DMS79 (cell line): ENCODE data around the gene XPO5.
A peak's percentile ranks its signal among the peaks of the same experiment; 100 is the strongest.

Experiments
- DNase-seq: peaks from one replicate; lab custom pipeline; 2025; lab: John Stamatoyannopoulos, UW

The XPO5 gene

GRCh38 chr6:43497689-43498088, 78.1 kb downstream of the XPO5 start:
- DNase-seq, result no peak

- DNase-seq, result no peak
These were observed 78.8 kb downstream of the XPO5 start for GRCh38 chr6:43497129-43497396.

- no peak for DNase-seq
These were observed 79.3 kb downstream of the XPO5 start for GRCh38 chr6:43496370-43497128.

GRCh38 chr6:43495409-43495941, 80.4 kb downstream of the XPO5 start:
- no peak for DNase-seq

GRCh38 chr6:43494766-43495165, 81.1 kb downstream of the XPO5 start:
- no peak for DNase-seq

- DNase-seq, result no peak
These were observed 81.5 kb downstream of the XPO5 start for GRCh38 chr6:43494321-43494720.

- no peak for DNase-seq
These were observed 82.0 kb downstream of the XPO5 start for GRCh38 chr6:43493833-43494232.

- no peak for DNase-seq
These were observed 82.6 kb downstream of the XPO5 start for GRCh38 chr6:43493230-43493629.

- no peak for DNase-seq
These were observed 83.2 kb downstream of the XPO5 start for GRCh38 chr6:43492673-43493072.

GRCh38 chr6:43491750-43492661, 83.8 kb downstream of the XPO5 start:
- peak; percentile 60 for DNase-seq

GRCh38 chr6:43490523-43490939, 85.3 kb downstream of the XPO5 start:
- DNase-seq, result no peak

- DNase-seq, result no peak
These were observed 86.4 kb downstream of the XPO5 start for GRCh38 chr6:43489277-43490072.

- DNase-seq, result no peak
These were observed 87.1 kb downstream of the XPO5 start for GRCh38 chr6:43488667-43489276.

- no peak for DNase-seq
These were observed 94.1 kb downstream of the XPO5 start for GRCh38 chr6:43481591-43482236.

- DNase-seq, result no peak
These were observed 94.8 kb downstream of the XPO5 start for GRCh38 chr6:43481075-43481474.

GRCh38 chr6:43478008-43478372, 97.8 kb downstream of the XPO5 start:
- no peak for DNase-seq

- peak; percentile 92 for DNase-seq
These were observed 98.4 kb downstream of the XPO5 start, which contains the start of gene TJAP1 for GRCh38 chr6:43477235-43478007. Gene TJAP1, plus strand, starts transcription at chr6:43477570. Its CDS starts 21,432 bp downstream, at chr6:43499002.

- no peak for DNase-seq
These were observed 99.1 kb downstream of the XPO5 start for GRCh38 chr6:43476746-43477145.

GRCh38 chr6:43475516-43475915, 100.3 kb downstream of the XPO5 start:
- DNase-seq, result no peak

GRCh38 chr6:43472515-43472914, 103.3 kb downstream of the XPO5 start:
- no peak for DNase-seq
